SK-N-SH treated with all-trans-retinoic acid at 6 μM for 48 hours (cell line): ENCODE measurements around the gene TMEM131L.

ENCODE experiments used
- ATAC-seq: fragments of 200-7000 bp; cut with Tn5 transposase; 3 replicates; pipeline ENCODE4 v1.9.1; 2020; ENCODE audit warnings: mild to moderate bottlenecking, moderate library complexity
- ARNTL ChIP-seq: fragments of 450-650 bp; formaldehyde crosslinking; IDR thresholded peaks from 2 replicates; pipeline ENCODE4 v1.5.0; 2020; ENCODE audit warnings: low read depth, mild to moderate bottlenecking, moderate library complexity, borderline replicate concordance
- BACH2 ChIP-seq: fragments of 250-450 bp; sonication (Bioruptor Pico); IDR thresholded peaks from 2 replicates; pipeline ENCODE4 v1.9.0; 2021; ENCODE audit warnings: mild to moderate bottlenecking, borderline replicate concordance
- CREB5 ChIP-seq: fragments of 250-450 bp; sonication (Bioruptor Pico); IDR thresholded peaks from 2 replicates; pipeline ENCODE4 v1.5.1; 2020; ENCODE audit warnings: low read depth, mild to moderate bottlenecking, moderate library complexity
- CSDC2 ChIP-seq: fragments of 250-450 bp; sonication (Bioruptor Pico); IDR thresholded peaks from 2 replicates; pipeline ENCODE4 v1.5.0; 2020; ENCODE audit warnings: mild to moderate bottlenecking, moderate library complexity
- ESRRG ChIP-seq: fragments of 250-450 bp; sonication (Bioruptor Pico); IDR thresholded peaks from 2 replicates; pipeline ENCODE4 v1.6.1; 2021; ENCODE audit warnings: mild to moderate bottlenecking
- GLIS3 ChIP-seq: fragments of 250-450 bp; sonication (Bioruptor Pico); IDR thresholded peaks from 2 replicates; pipeline ENCODE4 v1.5.0; 2020; ENCODE audit warnings: mild to moderate bottlenecking, moderate library complexity
- ISL1 ChIP-seq: fragments of 250-450 bp; sonication (Bioruptor Pico); IDR thresholded peaks from 2 replicates; pipeline ENCODE4 v2.1.2; 2022; ENCODE audit warnings: mild to moderate bottlenecking, moderate library complexity
- OSR1 ChIP-seq: fragments of 250-450 bp; sonication (Bioruptor Pico); IDR thresholded peaks from 2 replicates; pipeline ENCODE4 v1.8.0; 2022; ENCODE audit warnings: moderate library complexity, mild to moderate bottlenecking, inconsistent platforms
- PATZ1 ChIP-seq: fragments of 250-450 bp; sonication (Bioruptor Pico); IDR thresholded peaks from 2 replicates; pipeline ENCODE4 v1.8.0; 2020; ENCODE audit warnings: mild to moderate bottlenecking, moderate library complexity, borderline replicate concordance
- POU6F1 ChIP-seq: fragments of 250-450 bp; sonication (Bioruptor Pico); IDR thresholded peaks from 2 replicates; pipeline ENCODE4 v1.8.0; 2021; ENCODE audit warnings: low read depth, mild to moderate bottlenecking, moderate library complexity, borderline replicate concordance
- PPARA ChIP-seq: fragments of 250-450 bp; sonication (Bioruptor Pico); IDR thresholded peaks from 2 replicates; pipeline ENCODE4 v1.5.0; 2020; ENCODE audit warnings: mild to moderate bottlenecking, borderline replicate concordance
- RARB ChIP-seq: fragments of 250-450 bp; sonication (Bioruptor Pico); IDR thresholded peaks from 2 replicates; pipeline ENCODE4 v1.8.0; 2021; ENCODE audit warnings: mild to moderate bottlenecking, moderate library complexity
- SNAI2 ChIP-seq: fragments of 250-450 bp; sonication (Bioruptor Pico); IDR thresholded peaks from 2 replicates; pipeline ENCODE4 v1.5.0; 2020; ENCODE audit warnings: mild to moderate bottlenecking, moderate library complexity
- TCF4 ChIP-seq: fragments of 250-450 bp; sonication (Bioruptor Pico); IDR thresholded peaks from 2 replicates; pipeline ENCODE4 v1.8.0; 2021; ENCODE audit warnings: mild to moderate bottlenecking, moderate library complexity, borderline replicate concordance
- TOX ChIP-seq: fragments of 250-450 bp; sonication (Bioruptor Pico); IDR thresholded peaks from 2 replicates; pipeline ENCODE4 v1.8.0; 2021; ENCODE audit warnings: mild to moderate bottlenecking, moderate library complexity, borderline replicate concordance
- ZC3H10 ChIP-seq: fragments of 250-450 bp; sonication (Bioruptor Pico); IDR thresholded peaks from 2 replicates; pipeline ENCODE4 v1.5.1; 2021; ENCODE audit warnings: mild to moderate bottlenecking, moderate library complexity
- ZFP3 ChIP-seq: fragments of 250-450 bp; sonication (Bioruptor Pico); IDR thresholded peaks from 2 replicates; pipeline ENCODE4 v1.5.0; 2020; ENCODE audit warnings: mild to moderate bottlenecking, moderate library complexity
- ZNF565 ChIP-seq: fragments of 450-650 bp; formaldehyde crosslinking; conservative IDR thresholded peaks from 2 replicates; pipeline ENCODE4 v1.5.0; 2020; ENCODE audit warnings: low read depth, mild to moderate bottlenecking, moderate library complexity
- ZNF70 ChIP-seq: fragments of 450-650 bp; formaldehyde crosslinking; IDR thresholded peaks from 2 replicates; pipeline ENCODE4 v1.5.0; 2020; ENCODE audit warnings: mild to moderate bottlenecking, moderate library complexity
- ZNF8 ChIP-seq: fragments of 450-650 bp; formaldehyde crosslinking; IDR thresholded peaks from 2 replicates; pipeline ENCODE4 v1.5.0; 2020; ENCODE audit warnings: mild to moderate bottlenecking, moderate library complexity
- TF ChIP-seq, protein P1 (sequence below): fragments of 250-450 bp; sonication (Bioruptor Pico); IDR thresholded peaks from 2 replicates; pipeline ENCODE4 v1.5.0; 2020; ENCODE audit warnings: mild to moderate bottlenecking, moderate library complexity

TMEM131L gene

DNA sequence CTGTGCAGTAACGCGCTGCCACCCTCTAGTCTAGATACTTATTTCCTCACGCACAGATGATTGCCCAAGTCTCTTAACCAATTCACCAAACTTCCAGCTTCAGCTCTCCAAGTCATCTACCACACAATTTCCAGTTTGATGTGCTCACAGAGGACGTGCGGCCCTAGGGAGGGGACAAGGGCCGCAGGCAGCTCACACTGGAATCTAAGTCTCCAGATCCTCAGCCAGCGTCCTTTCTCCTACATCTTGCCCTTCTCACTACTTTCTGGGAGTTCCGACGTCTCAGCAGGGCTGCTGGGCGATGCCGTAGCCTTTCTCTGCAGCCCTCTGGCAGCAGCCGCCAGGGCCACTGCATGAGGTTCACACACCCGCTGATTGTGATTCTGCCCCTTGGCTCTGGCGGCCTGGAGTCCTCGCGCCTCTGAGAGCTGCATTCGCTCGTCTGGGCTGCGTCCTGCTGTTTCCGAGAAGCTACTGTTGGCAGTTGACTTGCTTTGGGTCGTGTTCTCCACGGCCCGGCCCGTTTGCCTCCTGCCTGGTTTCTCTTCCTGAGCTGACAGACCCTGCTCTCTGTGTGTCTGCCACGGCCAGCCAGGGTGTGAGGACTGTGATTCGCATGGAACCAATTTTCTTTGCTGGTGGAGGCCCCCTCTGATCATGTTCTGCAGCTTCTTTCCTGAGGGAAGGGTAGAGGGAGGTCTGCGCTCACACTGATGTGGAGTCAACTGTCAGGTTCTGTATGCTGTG is 14.1 kb upstream of the TMEM131L start:
- TF ChIP-seq ZNF565 (CRISPR knock-in tag): no peak
- TF ChIP-seq RARB (CRISPR knock-in tag): no peak
- TF ChIP-seq BACH2 (CRISPR knock-in tag): no peak
- no peak for TF ChIP-seq TOX
- TF ChIP-seq ARNTL: no peak
- no peak for TF ChIP-seq PATZ1
- no peak for TF ChIP-seq ZFP3
- TF ChIP-seq, protein P1, sequence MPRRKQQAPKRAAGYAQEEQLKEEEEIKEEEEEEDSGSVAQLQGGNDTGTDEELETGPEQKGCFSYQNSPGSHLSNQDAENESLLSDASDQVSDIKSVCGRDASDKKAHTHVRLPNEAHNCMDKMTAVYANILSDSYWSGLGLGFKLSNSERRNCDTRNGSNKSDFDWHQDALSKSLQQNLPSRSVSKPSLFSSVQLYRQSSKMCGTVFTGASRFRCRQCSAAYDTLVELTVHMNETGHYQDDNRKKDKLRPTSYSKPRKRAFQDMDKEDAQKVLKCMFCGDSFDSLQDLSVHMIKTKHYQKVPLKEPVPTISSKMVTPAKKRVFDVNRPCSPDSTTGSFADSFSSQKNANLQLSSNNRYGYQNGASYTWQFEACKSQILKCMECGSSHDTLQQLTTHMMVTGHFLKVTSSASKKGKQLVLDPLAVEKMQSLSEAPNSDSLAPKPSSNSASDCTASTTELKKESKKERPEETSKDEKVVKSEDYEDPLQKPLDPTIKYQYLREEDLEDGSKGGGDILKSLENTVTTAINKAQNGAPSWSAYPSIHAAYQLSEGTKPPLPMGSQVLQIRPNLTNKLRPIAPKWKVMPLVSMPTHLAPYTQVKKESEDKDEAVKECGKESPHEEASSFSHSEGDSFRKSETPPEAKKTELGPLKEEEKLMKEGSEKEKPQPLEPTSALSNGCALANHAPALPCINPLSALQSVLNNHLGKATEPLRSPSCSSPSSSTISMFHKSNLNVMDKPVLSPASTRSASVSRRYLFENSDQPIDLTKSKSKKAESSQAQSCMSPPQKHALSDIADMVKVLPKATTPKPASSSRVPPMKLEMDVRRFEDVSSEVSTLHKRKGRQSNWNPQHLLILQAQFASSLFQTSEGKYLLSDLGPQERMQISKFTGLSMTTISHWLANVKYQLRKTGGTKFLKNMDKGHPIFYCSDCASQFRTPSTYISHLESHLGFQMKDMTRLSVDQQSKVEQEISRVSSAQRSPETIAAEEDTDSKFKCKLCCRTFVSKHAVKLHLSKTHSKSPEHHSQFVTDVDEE (CRISPR knock-in tag): no peak
- no peak for TF ChIP-seq ISL1
- no peak for TF ChIP-seq SNAI2 (CRISPR knock-in tag)
- TF ChIP-seq ZC3H10 (CRISPR knock-in tag): no peak
- TF ChIP-seq CSDC2 (CRISPR knock-in tag): no peak
- TF ChIP-seq ZNF70 (CRISPR knock-in tag): no peak
- TF ChIP-seq TCF4 (CRISPR knock-in tag): no peak
- TF ChIP-seq GLIS3: no peak
- no peak for TF ChIP-seq ZNF8 (CRISPR knock-in tag)
- no peak for TF ChIP-seq ESRRG (CRISPR knock-in tag)
- TF ChIP-seq POU6F1: no peak
- no peak for TF ChIP-seq CREB5 (CRISPR knock-in tag)
- no peak for ATAC-seq

DNA sequence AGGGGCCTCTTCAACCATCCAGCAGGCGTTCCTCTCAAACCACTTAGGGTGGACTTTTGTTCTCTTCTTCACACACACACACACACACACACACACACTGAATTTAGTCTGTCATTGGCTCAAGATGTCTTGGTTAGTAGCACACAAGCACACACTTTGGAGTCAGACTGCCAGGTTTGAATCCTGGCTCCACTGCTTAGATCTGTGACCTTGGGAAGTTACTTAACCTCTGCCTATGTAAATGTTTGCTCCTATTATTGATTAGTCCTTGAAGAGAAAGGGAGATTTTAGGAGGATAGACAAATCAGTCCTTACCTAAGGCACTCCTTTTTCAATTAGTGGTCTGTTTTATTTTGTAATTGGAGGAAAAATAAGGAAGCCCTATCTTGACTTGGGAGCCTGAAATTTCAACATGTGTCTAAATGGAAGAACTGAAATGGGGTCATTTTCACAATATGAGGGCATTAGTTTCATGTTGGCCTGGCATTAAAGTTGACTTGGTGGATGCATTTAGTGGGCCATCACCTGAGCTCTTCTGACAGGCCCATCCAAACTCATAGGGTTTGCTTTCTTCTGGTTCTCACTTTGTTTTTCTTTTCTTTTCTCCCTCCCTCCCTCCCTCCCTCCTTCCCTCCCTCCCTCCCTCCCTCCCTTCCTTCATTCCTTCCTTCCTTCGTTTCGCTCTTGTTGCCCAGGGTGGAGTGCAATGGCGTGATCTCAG is 13.3 kb upstream of the TMEM131L start:
- TF ChIP-seq TCF4 (CRISPR knock-in tag) (no peak), TOX (no peak), PPARA (CRISPR knock-in tag) (no peak), CSDC2 (CRISPR knock-in tag) (no peak), RARB (CRISPR knock-in tag) (no peak), GLIS3 (no peak), ZFP3 (no peak), ESRRG (CRISPR knock-in tag) (no peak)
- no peak for ATAC-seq

DNA sequence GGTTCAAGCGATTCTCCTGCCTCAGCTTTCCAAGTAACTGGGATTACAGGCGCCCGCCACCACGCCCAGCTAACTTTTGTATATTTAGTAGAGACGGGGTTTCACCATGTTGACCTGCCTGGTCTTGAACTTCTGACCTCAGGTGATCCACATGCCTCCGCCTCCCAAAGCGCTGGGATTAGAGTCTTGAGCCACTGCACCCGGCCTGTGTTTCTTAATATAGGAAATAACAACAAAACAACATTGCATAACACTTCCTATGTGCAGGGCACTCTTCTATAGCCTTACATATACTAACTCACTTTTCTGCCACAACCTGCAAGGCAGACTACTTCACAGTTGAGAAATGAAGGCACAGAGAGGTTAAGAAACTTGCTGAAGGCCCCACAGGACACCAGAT is 12.8 kb upstream of the TMEM131L start:
- no peak for ATAC-seq
- TF ChIP-seq PATZ1: no peak
- no peak for TF ChIP-seq ARNTL
- TF ChIP-seq ESRRG (CRISPR knock-in tag): no peak
- TF ChIP-seq PPARA (CRISPR knock-in tag): no peak
- no peak for TF ChIP-seq TCF4 (CRISPR knock-in tag)
- TF ChIP-seq ZFP3: no peak
- TF ChIP-seq ZNF8 (CRISPR knock-in tag): no peak
- no peak for TF ChIP-seq POU6F1
- TF ChIP-seq ZC3H10 (CRISPR knock-in tag): no peak
- no peak for TF ChIP-seq ZNF565 (CRISPR knock-in tag)
- no peak for TF ChIP-seq SNAI2 (CRISPR knock-in tag)
- no peak for TF ChIP-seq ISL1
- no peak for TF ChIP-seq BACH2 (CRISPR knock-in tag)
- no peak for TF ChIP-seq OSR1 (CRISPR knock-in tag)
- no peak for TF ChIP-seq CSDC2 (CRISPR knock-in tag)
- no peak for TF ChIP-seq RARB (CRISPR knock-in tag)
- TF ChIP-seq CREB5 (CRISPR knock-in tag): no peak
